Subcutaneous adipose tissue (tissue), 4 donors: Measurements from ENCODE around the gene ST3GAL3. TPM values are rescaled to one million over a fixed set of nuclear protein-coding genes. Genes with fewer than 3 reads are reported as not detected.

Source experiments
- total RNA-seq, 4 donors: library from RNA; depleted of rRNA; stranded (reverse); fragments of >200 nt; gene quantifications; one replicate each; pipeline ENCODE4 v1.1.0, GENCODE V29; 2016
- TF ChIP-seq, protein P1 (sequence below): fragments of 450-650 bp; IDR thresholded peaks from one replicate; pipeline ENCODE4 v1.5.1; 2016; ENCODE audit warnings: low read depth, mild to moderate bottlenecking, control low read depth, antibody characterized with exemption, moderate library complexity

ST3GAL3 gene
- total RNA-seq, 4 donors from 2014 or later, result 13.1 to 36.7 (median 19.0) TPM

DNA sequence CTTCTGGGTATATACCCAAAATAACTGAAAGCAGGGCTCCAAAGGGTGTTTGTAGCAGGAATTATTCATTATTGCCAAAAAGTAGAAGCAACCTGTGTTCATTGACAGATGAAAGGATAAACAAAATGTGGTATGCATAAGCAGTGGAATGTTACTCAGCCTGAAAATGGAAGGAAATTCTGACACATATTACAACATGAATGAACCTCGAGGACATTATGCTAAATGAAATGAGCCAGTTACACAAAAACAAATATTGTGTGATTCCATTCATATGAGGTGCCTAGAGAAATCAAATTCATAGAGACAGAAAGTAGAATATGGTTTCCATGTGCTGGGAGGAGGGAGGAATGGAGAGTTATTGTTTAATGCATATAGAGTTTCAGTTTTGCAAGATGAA is 140.0 kb downstream of the ST3GAL3 start:
- TF ChIP-seq, protein P1, sequence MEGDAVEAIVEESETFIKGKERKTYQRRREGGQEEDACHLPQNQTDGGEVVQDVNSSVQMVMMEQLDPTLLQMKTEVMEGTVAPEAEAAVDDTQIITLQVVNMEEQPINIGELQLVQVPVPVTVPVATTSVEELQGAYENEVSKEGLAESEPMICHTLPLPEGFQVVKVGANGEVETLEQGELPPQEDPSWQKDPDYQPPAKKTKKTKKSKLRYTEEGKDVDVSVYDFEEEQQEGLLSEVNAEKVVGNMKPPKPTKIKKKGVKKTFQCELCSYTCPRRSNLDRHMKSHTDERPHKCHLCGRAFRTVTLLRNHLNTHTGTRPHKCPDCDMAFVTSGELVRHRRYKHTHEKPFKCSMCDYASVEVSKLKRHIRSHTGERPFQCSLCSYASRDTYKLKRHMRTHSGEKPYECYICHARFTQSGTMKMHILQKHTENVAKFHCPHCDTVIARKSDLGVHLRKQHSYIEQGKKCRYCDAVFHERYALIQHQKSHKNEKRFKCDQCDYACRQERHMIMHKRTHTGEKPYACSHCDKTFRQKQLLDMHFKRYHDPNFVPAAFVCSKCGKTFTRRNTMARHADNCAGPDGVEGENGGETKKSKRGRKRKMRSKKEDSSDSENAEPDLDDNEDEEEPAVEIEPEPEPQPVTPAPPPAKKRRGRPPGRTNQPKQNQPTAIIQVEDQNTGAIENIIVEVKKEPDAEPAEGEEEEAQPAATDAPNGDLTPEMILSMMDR, result no peak

DNA sequence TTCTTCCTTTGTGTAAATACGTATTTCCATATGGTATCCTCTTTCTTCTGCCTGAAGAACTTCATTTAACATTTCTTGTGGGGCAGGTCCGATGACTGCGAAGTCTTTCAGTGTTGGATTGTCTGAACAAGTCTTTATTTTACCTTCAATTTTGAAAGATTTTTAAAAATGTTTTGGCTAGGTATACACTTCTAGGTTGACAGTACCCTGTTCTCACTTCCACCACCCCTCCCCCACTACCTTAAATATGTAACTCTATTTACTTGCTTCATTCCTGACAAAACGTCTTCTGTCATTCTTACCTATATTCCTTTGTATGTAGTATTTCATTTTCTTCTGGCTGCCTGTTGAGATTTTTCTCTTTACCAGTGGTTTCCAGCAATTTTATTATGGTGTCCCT is 140.5 kb downstream of the ST3GAL3 start:
- TF ChIP-seq, protein P1, result no peak

DNA sequence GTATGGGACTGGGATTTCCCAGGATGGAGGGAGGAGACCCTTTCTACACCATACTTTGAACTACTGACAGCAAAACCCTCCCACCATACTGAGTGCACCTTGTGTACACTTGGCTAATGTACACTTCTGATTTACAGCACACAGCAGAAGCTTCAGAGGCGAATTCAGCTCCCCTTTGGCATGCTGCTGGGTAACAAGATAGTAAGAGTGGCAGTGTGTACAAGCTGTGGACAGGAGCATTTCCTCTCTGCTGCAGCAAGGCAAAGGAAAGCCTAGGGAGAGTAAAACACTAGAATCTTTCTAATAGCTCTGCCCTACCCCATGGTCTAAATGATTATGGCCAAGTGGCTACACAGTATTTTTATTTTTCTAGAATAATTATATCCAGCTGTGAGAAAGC is 142.3 kb downstream of the ST3GAL3 start:
- TF ChIP-seq, protein P1, result no peak

GRCh38 chr1:43850591-43851233 is 143.4 kb downstream of the ST3GAL3 start:
- TF ChIP-seq, protein P1, result no peak

DNA sequence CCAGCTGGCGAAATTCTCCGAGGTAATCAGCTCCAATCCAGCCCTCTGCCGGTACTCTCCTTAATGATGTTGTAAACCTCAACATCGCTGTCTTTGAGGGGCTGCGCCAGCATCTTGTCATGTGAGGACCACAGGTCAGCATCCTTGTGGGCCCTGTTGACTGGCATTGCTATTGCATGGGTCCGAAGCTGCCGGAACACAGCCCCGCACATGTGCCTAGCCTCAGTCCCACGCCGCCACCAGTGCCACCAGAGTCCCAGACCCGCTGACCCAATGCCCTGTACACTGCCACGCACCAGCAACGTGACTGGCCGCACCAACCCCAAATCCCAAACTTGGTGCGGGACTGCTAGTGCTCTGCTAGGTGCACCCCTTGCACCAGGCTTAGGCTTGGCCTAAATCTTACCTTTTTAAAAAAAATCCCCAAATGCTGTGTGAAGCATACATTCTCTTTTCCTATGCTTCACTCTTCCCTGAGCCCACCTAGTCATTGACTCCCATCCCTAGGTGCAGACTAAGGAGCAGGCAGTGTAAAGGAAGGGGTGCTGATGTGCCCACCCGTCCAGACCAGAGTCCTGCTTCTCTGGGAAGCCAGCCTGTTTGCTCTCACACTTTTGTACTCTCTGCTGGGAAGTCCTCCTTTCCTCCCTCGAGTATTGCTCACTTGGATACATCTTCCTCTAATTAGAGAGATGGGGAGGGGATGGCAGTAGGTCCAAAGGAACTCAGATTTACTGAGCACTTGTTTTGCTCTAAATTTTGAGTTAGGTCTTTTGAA is 144.4 kb downstream of the ST3GAL3 start:
- TF ChIP-seq, protein P1, result no peak

- TF ChIP-seq, protein P1, result no peak
Observed at GRCh38 chr1:43853161-43853921, 146.0 kb downstream of the ST3GAL3 start.

GRCh38 chr1:43854473-43854872 is 147.1 kb downstream of the ST3GAL3 start:
- TF ChIP-seq, protein P1, result no peak
